Panc1 (cell line): ENCODE data around the gene ADAMTS6. TPM values are rescaled to one million over a fixed set of nuclear protein-coding genes. Genes with fewer than 3 reads are reported as not detected.

Experiments
- ATAC-seq: fragments of 200-7000 bp; cut with Tn5 transposase; 2 replicates; pipeline ENCODE4 v1.9.1; 2020; ENCODE audit warnings: mild to moderate bottlenecking, moderate library complexity
- BruUV-seq: library from RNA; stranded (reverse); fragments of 400-500 nt; replicated peaks from 2 replicates; lab custom pipeline; 2021; lab: Mats Ljungman, UMichigan
- CTCF ChIA-PET: fragments of 300-600 bp; sonication (Branson Sonifier 250); formaldehyde crosslinking; loops from one replicate; lab custom pipeline; 2022; ENCODE audit warnings: antibody characterized with exemption; lab: Charles Lee
- POLR2A ChIA-PET: fragments of 300-600 bp; sonication (Branson Sonifier 250); formaldehyde crosslinking; loops from one replicate; lab custom pipeline; 2022; ENCODE audit warnings: antibody characterized with exemption; lab: Charles Lee
- DNase-seq: peaks from one replicate; pipeline ENCODE4 v3.0.0-alpha.2; 2010; ENCODE audit warnings: low read depth, low spot score
- H3K27ac ChIP-seq: 2 replicates; pipeline ENCODE4 v1.5.1; 2011; ENCODE audit warnings: mild to moderate bottlenecking, low read length, inconsistent platforms
- H3K27me3 ChIP-seq: fragments of 200-500 bp; sonication (Bioruptor generic); 2 replicates; pipeline ENCODE4 v1.6.0; 2014; ENCODE audit warnings: low read length, inconsistent platforms; ENCODE audit not compliant: control insufficient read depth, insufficient read depth
- H3K36me3 ChIP-seq: fragments of 200-500 bp; sonication (Bioruptor generic); 2 replicates; pipeline ENCODE4 v1.5.1; 2014; ENCODE audit warnings: inconsistent platforms, mild to moderate bottlenecking, low read length, moderate library complexity; ENCODE audit not compliant: control insufficient read depth, insufficient read depth
- H3K4me1 ChIP-seq: 2 replicates; pipeline ENCODE4 v1.5.1; 2011; ENCODE audit warnings: inconsistent platforms, mild to moderate bottlenecking, low read length, moderate library complexity; ENCODE audit not compliant: control insufficient read depth, insufficient read depth
- H3K4me3 ChIP-seq, 2 experiments: 2 replicates each; pipeline ENCODE4 v1.5.1; 2011 to 2012; ENCODE audit warnings: low read depth in 2 of 2, low read length in 2 of 2, mild to moderate bottlenecking in 2 of 2, inconsistent platforms in 1 of 2, moderate library complexity in 1 of 2
- H3K9me3 ChIP-seq: fragments of 200-500 bp; sonication (Bioruptor generic); 2 replicates; pipeline ENCODE4 v1.5.1; 2014; ENCODE audit warnings: low read depth, mild to moderate bottlenecking, inconsistent platforms, low read length, moderate library complexity; ENCODE audit not compliant: control insufficient read depth, insufficient read depth
- POLR2AphosphoS5 ChIP-seq: IDR thresholded peaks from 2 replicates; pipeline ENCODE4 v1.6.1; 2012; ENCODE audit warnings: mild to moderate bottlenecking, low read depth, low read length, moderate library complexity
- SIN3A ChIP-seq: IDR thresholded peaks from 2 replicates; pipeline ENCODE4 v1.6.1; 2012; ENCODE audit warnings: low read depth, mild to moderate bottlenecking, low read length, moderate library complexity, borderline replicate concordance; ENCODE audit not compliant: insufficient read depth
- TCF7L2 ChIP-seq: IDR thresholded peaks from 2 replicates; pipeline ENCODE4 v1.6.1; 2011; ENCODE audit warnings: mild to moderate bottlenecking, low read depth, low read length, inconsistent platforms
- in situ Hi-C: cut with HindIII; loops from 2 replicates; pipeline ENCODE4 v1.10.0; 2016; ENCODE audit warnings: low sequenced_read_pairs, low pct_unique_long_range_greater_than_20kb
- intact Hi-C: fragments of 100-400 bp; cut with micrococcal nuclease; formaldehyde crosslinking; loops from one replicate; pipeline ENCODE4 v1.10.0; 2022; ENCODE audit not compliant: unreplicated experiment
- total RNA-seq: library from RNA; stranded (reverse); gene quantifications from one replicate; pipeline ENCODE4 v1.2.1, GENCODE V29; 2021; ENCODE audit not compliant: unreplicated experiment
- TF ChIP-seq, protein P1 (sequence below), 2 experiments: IDR thresholded peaks; 2 replicates each; pipeline ENCODE4 v1.6.1; 2011 to 2012; ENCODE audit warnings: low read depth in 2 of 2, control low read depth in 1 of 2, low read length in 1 of 2, mild to moderate bottlenecking in 1 of 2, moderate library complexity in 1 of 2; ENCODE audit not compliant: insufficient read depth in 1 of 2
- TF ChIP-seq, protein P2 (sequence below): fragments of 450-650 bp; IDR thresholded peaks from 2 replicates; pipeline ENCODE4 v1.5.1; 2017; ENCODE audit warnings: mild to moderate bottlenecking

ADAMTS6 gene
- total RNA-seq, 1 experiment from 2014 or later, result 0.64 TPM

DNA sequence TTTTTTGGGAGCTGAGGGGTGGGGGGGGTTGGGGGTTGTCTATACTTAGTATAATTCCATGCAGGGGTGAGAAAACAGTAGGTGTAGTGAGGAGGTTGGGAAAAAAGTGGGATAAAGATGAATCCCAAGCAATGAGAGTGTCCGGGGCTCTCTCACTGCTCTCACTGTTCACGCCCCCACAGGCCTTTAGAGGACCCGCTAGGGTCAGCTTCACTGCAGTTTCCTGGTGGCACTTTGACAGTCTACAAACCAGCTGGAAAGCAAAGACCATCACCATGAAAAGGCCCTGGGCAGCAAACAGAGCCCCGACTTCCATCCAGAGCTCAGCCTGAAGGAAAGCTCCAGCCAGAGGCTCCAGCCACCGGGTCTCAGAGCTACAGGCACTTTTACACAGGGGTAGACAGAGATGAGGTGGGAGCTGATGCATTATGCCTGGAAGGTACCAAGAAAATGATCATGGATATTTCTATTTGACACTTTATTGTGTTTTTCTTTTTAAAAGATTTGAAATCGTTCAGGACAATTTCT is 355.1 kb downstream of the ADAMTS6 start:
- Histone ChIP-seq H3K27me3 (no peaks in the 10 kb centered on the region), H3K9me3 (no peaks in the 10 kb centered on the region), H3K4me1 (no peaks in the 10 kb centered on the region), H3K27ac (no peak overlapping the region), H3K36me3 (no peaks in the 10 kb centered on the region), H3K4me3 (no peak overlapping the region)
- TF ChIP-seq, protein P1, sequence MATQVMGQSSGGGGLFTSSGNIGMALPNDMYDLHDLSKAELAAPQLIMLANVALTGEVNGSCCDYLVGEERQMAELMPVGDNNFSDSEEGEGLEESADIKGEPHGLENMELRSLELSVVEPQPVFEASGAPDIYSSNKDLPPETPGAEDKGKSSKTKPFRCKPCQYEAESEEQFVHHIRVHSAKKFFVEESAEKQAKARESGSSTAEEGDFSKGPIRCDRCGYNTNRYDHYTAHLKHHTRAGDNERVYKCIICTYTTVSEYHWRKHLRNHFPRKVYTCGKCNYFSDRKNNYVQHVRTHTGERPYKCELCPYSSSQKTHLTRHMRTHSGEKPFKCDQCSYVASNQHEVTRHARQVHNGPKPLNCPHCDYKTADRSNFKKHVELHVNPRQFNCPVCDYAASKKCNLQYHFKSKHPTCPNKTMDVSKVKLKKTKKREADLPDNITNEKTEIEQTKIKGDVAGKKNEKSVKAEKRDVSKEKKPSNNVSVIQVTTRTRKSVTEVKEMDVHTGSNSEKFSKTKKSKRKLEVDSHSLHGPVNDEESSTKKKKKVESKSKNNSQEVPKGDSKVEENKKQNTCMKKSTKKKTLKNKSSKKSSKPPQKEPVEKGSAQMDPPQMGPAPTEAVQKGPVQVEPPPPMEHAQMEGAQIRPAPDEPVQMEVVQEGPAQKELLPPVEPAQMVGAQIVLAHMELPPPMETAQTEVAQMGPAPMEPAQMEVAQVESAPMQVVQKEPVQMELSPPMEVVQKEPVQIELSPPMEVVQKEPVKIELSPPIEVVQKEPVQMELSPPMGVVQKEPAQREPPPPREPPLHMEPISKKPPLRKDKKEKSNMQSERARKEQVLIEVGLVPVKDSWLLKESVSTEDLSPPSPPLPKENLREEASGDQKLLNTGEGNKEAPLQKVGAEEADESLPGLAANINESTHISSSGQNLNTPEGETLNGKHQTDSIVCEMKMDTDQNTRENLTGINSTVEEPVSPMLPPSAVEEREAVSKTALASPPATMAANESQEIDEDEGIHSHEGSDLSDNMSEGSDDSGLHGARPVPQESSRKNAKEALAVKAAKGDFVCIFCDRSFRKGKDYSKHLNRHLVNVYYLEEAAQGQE (IDR thresholded peaks at IDR 0.05; ENCODE audit: insufficient read depth in 1 of 2, low read depth in 2 of 2, low read length in 1 of 2), result no peak
- TF ChIP-seq TCF7L2, result no peak
- ChIA-PET POLR2A (no interaction called here), CTCF (interaction anchor here (1.0 kb wide), 1 partner anchor 12 kb away, joined by 7 read pairs; no protein-coding TSS in a partner anchor)
- in situ Hi-C loops (no loop called here), intact Hi-C loops (no loop called here)
- no peak for ATAC-seq
- no peak for DNase-seq
- no TSS peak for BruUV-seq

DNA sequence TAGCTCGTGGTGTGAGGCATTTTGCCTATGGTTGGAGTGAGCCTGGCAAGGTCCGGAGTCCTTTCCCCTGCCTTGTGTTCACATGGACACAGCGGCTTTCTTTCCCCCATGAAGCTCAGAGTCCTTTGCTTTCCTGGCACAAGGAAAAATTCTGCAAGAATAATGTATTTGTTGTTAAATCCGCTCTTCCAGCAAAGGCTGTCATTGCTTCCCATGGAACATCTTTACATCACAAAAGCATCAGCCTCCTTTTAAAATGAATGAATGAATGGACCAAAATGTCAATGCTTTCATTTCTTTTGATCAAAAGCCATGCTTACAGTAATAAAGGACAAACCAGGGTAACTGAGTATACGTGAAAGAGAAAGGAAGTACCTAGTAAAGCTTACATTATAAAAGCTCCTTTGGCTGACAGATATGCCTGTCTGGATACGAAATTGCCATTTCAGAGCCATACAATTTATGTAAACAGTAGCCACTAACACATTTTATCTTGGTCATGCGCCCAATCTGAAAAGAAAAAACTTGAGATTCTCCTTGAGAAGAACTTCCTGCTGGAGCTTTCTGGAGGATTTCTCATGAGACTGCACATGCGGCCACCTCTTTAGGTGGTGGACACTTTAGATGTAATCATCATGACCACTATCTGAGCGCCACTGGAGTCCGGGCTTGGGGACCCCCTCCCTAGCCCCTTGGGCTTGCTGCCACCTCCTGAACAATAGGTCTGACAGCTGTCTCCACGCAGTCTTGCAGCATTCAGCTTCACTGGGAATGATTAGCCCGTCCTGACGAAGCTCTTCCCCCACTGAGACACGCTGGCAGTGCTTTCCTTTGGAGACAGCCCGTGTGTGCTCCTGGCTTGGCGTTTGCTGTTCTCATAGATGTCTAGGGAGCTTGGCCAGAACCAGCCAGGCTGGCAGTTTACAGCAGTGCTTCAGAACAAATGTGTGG is 355.9 kb downstream of the ADAMTS6 start:
- intact Hi-C loops, result no loop called here
- no peak overlapping the region for H3K27ac ChIP-seq
- H3K4me3 ChIP-seq, result no peak overlapping the region
- no TSS peak for BruUV-seq
- CTCF ChIA-PET, result interaction anchor here (1.0 kb wide), 1 partner anchor 11 kb away, joined by 7 read pairs; no protein-coding TSS in a partner anchor
- POLR2A ChIA-PET, result no interaction called here
- in situ Hi-C loops, result no loop called here
- no peaks in the 10 kb centered on the region for H3K36me3 ChIP-seq
- no peaks in the 10 kb centered on the region for H3K4me1 ChIP-seq
- no peaks in the 10 kb centered on the region for H3K9me3 ChIP-seq
- DNase-seq, result no peak
- H3K27me3 ChIP-seq, result no peaks in the 10 kb centered on the region
- TF ChIP-seq POLR2AphosphoS5 (no peak), TCF7L2 (no peak), SIN3A (no peak)
- TF ChIP-seq, protein P2, sequence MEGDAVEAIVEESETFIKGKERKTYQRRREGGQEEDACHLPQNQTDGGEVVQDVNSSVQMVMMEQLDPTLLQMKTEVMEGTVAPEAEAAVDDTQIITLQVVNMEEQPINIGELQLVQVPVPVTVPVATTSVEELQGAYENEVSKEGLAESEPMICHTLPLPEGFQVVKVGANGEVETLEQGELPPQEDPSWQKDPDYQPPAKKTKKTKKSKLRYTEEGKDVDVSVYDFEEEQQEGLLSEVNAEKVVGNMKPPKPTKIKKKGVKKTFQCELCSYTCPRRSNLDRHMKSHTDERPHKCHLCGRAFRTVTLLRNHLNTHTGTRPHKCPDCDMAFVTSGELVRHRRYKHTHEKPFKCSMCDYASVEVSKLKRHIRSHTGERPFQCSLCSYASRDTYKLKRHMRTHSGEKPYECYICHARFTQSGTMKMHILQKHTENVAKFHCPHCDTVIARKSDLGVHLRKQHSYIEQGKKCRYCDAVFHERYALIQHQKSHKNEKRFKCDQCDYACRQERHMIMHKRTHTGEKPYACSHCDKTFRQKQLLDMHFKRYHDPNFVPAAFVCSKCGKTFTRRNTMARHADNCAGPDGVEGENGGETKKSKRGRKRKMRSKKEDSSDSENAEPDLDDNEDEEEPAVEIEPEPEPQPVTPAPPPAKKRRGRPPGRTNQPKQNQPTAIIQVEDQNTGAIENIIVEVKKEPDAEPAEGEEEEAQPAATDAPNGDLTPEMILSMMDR, result no peak
- TF ChIP-seq, protein P1 (IDR thresholded peaks at IDR 0.05; ENCODE audit: insufficient read depth in 1 of 2, low read depth in 2 of 2, low read length in 1 of 2), result no peak
- ATAC-seq, result no peak
